ENCODE data around the gene MMAB.

DNA sequence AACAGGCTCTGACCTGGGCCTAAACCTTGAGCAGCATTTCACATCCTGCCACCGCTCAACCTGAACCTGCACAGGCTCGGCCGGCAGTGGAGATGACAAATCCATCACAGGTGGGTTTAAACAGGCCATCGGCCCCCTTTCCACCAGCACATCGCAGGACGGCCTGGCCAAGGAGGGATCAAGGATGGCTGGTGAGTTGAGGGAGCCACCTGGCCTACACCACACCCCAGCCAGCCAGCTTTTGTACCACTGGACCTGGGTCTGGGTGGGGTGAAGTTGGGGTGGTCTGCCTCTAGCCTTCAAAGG lies 14.2 kb downstream of the MMAB start:
- TF ChIP-seq CTCF (conservative IDR thresholded peaks at IDR 0.05 in 1 of 2, IDR thresholded peaks at IDR 0.05 in 1 of 2; ENCODE audit: low read depth in 1 of 2, low read length in 2 of 2) (no peak), EZH2 (IDR thresholded peaks at IDR 0.05; ENCODE audit: low read length, missing control alignments) (no peak)

All from fibroblast of lung (primary cell).